ENCODE measurements around the gene NCOA5.

The NCOA5 gene

GRCh38 chr20:46089417-46090388 lies at the start of gene NCOA5:
Gene NCOA5, minus strand, starts transcription at chr20:46089962. Its CDS starts 10,538 bp downstream, at chr20:46079424.
- peak; percentile 88 for DNase-seq (ENCODE audit: low read depth, low spot score)

- DNase-seq (ENCODE audit: low read depth, low spot score) = no peak
Observed at GRCh38 chr20:46139266-46139889, 49.6 kb upstream of the NCOA5 start.

- no peak for DNase-seq (ENCODE audit: low read depth, low spot score)
Observed at GRCh38 chr20:46137816-46138215, 48.1 kb upstream of the NCOA5 start.

DNA sequence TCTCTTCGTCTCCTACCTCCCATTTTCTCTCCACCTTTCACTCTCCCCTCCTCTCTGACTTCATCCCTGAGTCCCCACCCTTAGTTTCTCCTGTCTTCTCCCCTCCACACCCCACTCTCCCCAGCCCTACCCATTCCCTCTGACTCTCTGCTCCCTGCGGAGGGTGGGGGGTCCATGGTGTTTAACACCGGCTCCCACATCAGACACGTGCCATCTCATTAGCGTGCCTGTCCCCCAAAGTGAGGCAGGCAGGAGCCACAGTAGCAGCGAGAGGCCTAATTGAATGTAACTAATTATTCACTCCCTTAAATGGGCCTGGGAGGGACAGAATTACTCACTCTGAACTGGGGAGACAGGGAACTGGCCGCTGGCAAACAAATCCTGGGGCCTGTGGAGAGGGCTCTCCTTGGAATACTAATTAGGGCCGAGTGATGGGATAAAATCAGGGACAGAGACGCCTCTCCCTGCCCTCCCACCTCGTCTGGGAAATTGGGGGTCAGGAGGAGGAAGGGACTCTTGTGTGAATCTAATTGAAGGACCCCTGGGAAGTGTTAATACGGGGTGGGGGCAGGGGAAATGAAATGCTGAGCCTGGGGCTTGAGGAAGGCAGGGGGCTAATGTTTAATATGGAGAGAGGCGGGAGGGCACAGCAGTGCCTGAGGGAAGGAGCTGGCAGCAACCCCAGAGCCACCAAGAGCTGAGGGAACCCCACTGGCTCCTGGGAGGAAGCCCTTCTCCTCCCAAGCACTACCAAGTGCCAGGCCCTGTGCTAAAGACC lies 46.3 kb upstream of the NCOA5 start:
- DNase-seq (ENCODE audit: low read depth, low spot score) = no peak

GRCh38 chr20:46134716-46135115 lies 45.0 kb upstream of the NCOA5 start:
- no peak for DNase-seq (ENCODE audit: low read depth, low spot score)

DNA sequence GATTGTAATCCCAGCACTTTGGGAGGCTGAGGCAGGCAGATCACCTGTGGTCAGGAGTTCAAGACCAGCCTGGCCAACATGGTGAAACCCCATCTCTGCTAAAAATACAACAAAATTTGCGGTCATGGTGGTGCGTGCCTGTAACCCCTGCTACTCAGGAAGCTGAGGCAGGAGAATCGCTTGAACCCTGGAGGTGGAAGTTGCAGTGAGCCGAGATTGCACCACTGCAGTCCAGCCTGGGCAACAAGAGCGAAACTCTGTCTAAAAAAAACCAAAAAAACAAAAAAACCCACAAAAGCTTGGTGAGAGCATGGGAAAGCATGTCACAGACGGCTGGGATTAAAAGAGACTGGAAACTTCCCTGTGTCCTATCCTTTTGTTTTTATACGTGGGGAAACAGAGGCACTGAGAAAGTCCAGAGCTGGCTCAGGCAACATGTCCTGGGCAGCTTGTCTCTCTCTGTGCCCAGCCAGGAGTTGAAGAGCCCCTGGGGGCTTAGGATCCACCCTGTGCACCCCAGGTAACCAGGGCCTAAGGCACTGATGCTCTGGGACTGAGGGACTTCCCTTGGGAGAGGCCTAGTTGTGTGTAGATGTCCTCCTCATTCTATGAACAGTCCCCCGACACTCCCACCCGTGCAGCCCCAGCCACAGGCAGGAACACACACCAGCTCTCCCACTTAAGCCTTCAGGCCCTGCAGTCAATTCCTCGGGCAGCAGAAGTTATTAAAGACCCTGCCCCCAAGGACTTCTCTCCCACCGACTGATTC lies 44.3 kb upstream of the NCOA5 start:
- DNase-seq (ENCODE audit: low read depth, low spot score) = no peak

- no peak for DNase-seq (ENCODE audit: low read depth, low spot score)
Observed at GRCh38 chr20:46132705-46133120, 43.0 kb upstream of the NCOA5 start.

- no peak for DNase-seq (ENCODE audit: low read depth, low spot score)
Observed at GRCh38 chr20:46131396-46131795, 41.6 kb upstream of the NCOA5 start.

- DNase-seq (ENCODE audit: low read depth, low spot score) = no peak
Observed at GRCh38 chr20:46130534-46130933, 40.8 kb upstream of the NCOA5 start.

- DNase-seq (ENCODE audit: low read depth, low spot score) = no peak
Observed at GRCh38 chr20:46129955-46130481, 40.3 kb upstream of the NCOA5 start.

GRCh38 chr20:46128310-46129151 lies 38.8 kb upstream of the NCOA5 start:
- no peak for DNase-seq (ENCODE audit: low read depth, low spot score)

DNA sequence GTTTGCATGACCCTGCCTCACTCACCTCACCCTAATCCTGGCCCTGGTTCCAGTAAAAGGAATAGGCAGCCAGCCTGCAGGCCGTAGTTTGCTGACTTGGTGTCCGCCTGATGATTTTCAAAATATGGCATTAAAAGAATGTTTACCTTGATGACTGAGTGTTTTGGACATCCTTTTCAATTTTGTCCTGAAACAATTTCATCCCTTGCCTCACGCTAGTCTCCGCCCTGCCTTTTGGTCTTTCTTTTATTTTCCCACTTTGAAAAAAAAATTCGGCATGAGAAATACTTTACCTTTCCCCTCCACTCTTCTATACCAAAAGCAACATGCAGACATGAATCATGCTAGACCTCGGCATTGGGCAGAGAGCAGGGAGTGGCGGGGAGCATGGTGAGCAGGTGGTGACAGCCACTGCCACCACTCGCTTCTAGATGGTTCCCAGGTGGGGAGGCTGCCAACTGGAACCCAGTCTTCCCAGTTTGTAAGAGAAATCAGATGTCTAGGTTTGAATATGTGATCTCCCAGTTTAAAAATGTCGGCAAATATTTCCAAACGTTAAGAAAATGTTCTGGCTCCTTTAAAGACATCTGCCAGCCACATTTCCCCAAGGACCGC lies 37.7 kb upstream of the NCOA5 start:
- no peak for DNase-seq (ENCODE audit: low read depth, low spot score)

- DNase-seq (ENCODE audit: low read depth, low spot score) = no peak
Observed at GRCh38 chr20:46126440-46127056, 36.8 kb upstream of the NCOA5 start.

GRCh38 chr20:46123482-46124245 lies 33.9 kb upstream of the NCOA5 start:
- no peak for DNase-seq (ENCODE audit: low read depth, low spot score)

DNA sequence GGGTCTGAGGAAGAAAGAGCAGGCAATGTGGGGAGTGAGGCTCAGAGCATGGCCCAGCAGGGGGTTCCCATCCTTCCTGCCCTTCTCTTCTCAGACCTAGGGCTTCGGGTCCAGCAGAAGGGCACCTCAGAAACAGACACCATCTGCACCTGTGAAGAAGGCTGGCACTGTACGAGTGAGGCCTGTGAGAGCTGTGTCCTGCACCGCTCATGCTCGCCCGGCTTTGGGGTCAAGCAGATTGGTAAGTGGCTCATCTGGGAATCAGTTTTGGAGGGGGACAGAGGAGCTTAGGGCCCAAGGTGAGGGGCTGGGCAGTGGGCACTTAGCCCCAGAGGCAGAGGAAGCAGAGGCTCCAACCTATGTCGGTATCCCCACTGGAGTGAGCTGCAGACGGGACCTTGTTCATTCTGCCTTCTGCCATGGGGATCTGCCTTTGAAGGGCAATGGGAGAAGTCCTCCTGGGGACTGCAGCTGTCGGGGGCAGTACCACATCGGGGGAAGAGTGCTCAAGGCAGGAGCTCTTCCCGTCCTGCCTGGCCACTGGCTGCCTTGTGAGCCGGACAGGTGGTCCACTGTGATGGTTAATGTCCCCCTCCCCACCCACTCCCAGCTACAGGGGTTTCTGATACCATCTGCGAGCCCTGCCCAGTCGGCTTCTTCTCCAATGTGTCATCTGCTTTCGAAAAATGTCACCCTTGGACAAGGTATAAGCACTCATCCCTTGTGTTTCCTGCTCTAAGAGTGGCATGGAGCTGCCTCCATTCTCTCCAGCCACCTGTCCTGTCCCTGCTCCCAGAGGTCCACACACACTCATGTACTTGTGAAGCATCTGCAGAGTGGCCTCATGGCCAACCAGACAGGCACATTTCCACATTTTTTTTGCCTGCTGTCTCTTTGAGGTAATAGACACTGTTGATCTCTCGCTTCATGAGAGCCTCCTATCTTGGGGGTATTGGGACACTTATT lies 33.0 kb upstream of the NCOA5 start:
- DNase-seq (ENCODE audit: low read depth, low spot score) = no peak

DNA sequence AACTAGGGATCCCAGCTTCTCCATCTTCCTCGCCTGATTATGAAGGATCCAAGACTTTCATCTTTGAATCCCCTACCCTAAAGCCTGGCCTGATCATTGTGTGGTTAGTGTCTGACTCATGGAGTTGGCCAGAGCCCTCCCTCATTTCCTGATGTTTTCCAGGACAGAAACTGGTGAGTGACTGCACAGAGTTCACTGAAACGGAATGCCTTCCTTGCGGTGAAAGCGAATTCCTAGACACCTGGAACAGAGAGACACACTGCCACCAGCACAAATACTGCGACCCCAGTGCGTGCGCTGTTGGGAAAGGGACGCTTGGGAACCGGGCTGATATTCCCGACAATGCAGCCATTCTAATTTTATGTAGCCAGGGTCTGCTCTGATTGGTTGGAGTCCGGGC lies 32.3 kb upstream of the NCOA5 start:
- DNase-seq (ENCODE audit: low read depth, low spot score) = no peak

DNA sequence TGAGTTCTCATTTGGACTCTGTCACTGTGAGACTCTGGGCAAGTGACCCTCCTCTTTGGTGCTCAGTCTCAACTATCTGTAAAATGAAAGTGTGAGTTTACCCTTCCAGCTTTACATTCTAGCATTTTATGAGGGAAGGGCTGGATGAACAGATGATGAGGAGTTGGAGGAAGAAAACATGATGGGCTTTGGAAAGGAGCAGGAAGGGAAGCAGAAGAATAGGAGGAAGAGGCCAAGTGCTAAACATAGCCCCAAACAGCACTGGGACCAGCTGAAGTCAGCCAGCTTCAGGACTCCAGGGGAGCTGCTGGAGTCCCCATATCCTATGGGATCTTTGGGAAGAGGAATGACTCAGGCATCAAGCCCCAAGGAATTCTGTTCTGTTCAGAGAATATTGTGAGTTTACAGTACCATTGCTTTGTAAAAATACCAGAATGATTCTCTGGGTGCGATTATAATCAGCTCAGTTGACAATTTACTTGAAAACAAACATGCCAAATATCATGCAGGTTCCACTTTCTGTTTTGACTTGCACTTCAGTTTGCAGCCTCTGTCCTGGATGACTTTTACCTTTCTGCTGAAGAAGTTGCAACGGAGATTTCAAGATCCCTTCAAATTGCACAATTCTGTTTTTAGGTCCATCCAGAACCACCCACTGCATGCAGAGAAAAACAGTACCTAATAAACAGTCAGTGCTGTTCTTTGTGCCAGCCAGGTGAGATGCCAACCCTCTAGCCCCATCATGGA lies 31.6 kb upstream of the NCOA5 start:
- DNase-seq (ENCODE audit: low read depth, low spot score) = no peak

All from brain pericyte (primary cell).